Calu3 (cell line): ENCODE data around the gene BBOX1. TPM values are rescaled to one million over a fixed set of nuclear protein-coding genes. Genes with fewer than 3 reads are reported as not detected.
"Not testable (repeated sequence)": the region's sequence is repeated elsewhere in the genome, so short reads cannot be mapped to it uniquely, and the experiment has no call there.

ENCODE experiments used
- BruUV-seq: library from RNA; stranded (reverse); fragments of 400-500 nt; replicated peaks from 2 replicates; lab custom pipeline; 2021; lab: Mats Ljungman, UMichigan
- CTCF ChIA-PET: fragments of 300-600 bp; sonication (Branson Sonifier 250); formaldehyde crosslinking; loops from one replicate; lab custom pipeline; 2022; ENCODE audit warnings: antibody characterized with exemption; lab: Charles Lee
- DNase-seq: peaks from one replicate; pipeline ENCODE4 v3.0.0; 2022
- H3K27ac Mint-ChIP-seq: one replicate; pipeline ENCODE4 v1.8.0; 2022; ENCODE audit warnings: mixed read lengths; ENCODE audit not compliant: unreplicated experiment
- H3K27me3 Mint-ChIP-seq: one replicate; pipeline ENCODE4 v1.8.0; 2022; ENCODE audit warnings: mixed read lengths; ENCODE audit not compliant: unreplicated experiment
- H3K36me3 Mint-ChIP-seq: one replicate; pipeline ENCODE4 v1.8.0; 2022; ENCODE audit warnings: mild to moderate bottlenecking, moderate library complexity, mixed read lengths; ENCODE audit not compliant: insufficient read depth, unreplicated experiment
- H3K4me1 Mint-ChIP-seq: one replicate; pipeline ENCODE4 v1.8.0; 2022; ENCODE audit warnings: mild to moderate bottlenecking, low read depth, mixed read lengths; ENCODE audit not compliant: unreplicated experiment
- H3K4me3 Mint-ChIP-seq: one replicate; pipeline ENCODE4 v1.8.0; 2022; ENCODE audit warnings: mild to moderate bottlenecking, low read depth, moderate library complexity, mixed read lengths; ENCODE audit not compliant: unreplicated experiment
- H3K9me3 Mint-ChIP-seq: one replicate; pipeline ENCODE4 v1.8.0; 2022; ENCODE audit warnings: low read depth, mixed read lengths; ENCODE audit not compliant: unreplicated experiment
- CTCF ChIP-seq: fragments of 200-600 bp; IDR thresholded peaks from one replicate; pipeline ENCODE4 v1.8.0; 2022; ENCODE audit warnings: antibody characterized with exemption; ENCODE audit not compliant: unreplicated experiment
- intact Hi-C: fragments of 100-400 bp; cut with micrococcal nuclease; formaldehyde crosslinking; loops from one replicate; pipeline ENCODE4 v1.10.0; 2022; ENCODE audit not compliant: unreplicated experiment
- total RNA-seq: library from RNA; stranded (reverse); gene quantifications from 2 replicates; pipeline ENCODE4 v1.2.3, GENCODE V29; 2022

BBOX1 gene
- total RNA-seq, 1 experiment from 2014 or later: not detected

- BruUV-seq: no TSS peak
- intact Hi-C loops: no loop called here
- H3K4me1 Mint-ChIP-seq: no peaks in the 10 kb centered on the region
Observed at GRCh38 chr11:27122001-27122400, 81.4 kb downstream of the BBOX1 start.

GRCh38 chr11:27124514-27125264 lies 84.1 kb downstream of the BBOX1 start:
- CTCF ChIA-PET: no interaction called here
- Mint-ChIP-seq H3K27me3 (peaks cover 16% of the 10 kb centered on the region), H3K36me3 (no peaks in the 10 kb centered on the region), H3K4me1 (no peaks in the 10 kb centered on the region), H3K4me3 (no peak overlapping the region), H3K9me3 (no peaks in the 10 kb centered on the region), H3K27ac (no peak overlapping the region)
- no peak for TF ChIP-seq CTCF
- intact Hi-C loops: loop anchor here (1.0 kb wide), 1 partner anchor 370 kb away; no protein-coding TSS in a partner anchor
- BruUV-seq: no TSS peak
- no peak for DNase-seq

More at GRCh38 chr11:27122001-27122400, 81.4 kb downstream of the BBOX1 start:
- Mint-ChIP-seq H3K4me3 (no peak overlapping the region), H3K9me3 (no peaks in the 10 kb centered on the region), H3K27ac (no peak overlapping the region), H3K27me3 (no peaks in the 10 kb centered on the region), H3K36me3 (no peaks in the 10 kb centered on the region)
- no peak for DNase-seq
- CTCF ChIA-PET: no interaction called here
- no peak for TF ChIP-seq CTCF

- Mint-ChIP-seq H3K4me3 (no peak overlapping the region), H3K36me3 (no peaks in the 10 kb centered on the region), H3K27me3 (peaks cover 27% of the 10 kb centered on the region), H3K4me1 (no peaks in the 10 kb centered on the region), H3K9me3 (no peaks in the 10 kb centered on the region), H3K27ac (no peak overlapping the region)
- no TSS peak for BruUV-seq
- DNase-seq: no peak
- TF ChIP-seq CTCF: no peak
- intact Hi-C loops: no loop called here
- CTCF ChIA-PET: interaction anchor here (0.8 kb wide), 1 partner anchor 183 kb away, joined by 3 read pairs; no protein-coding TSS in a partner anchor
Observed at GRCh38 chr11:27129686-27130085, 89.1 kb downstream of the BBOX1 start.

GRCh38 chr11:27130806-27131205 lies 90.2 kb downstream of the BBOX1 start:
- Mint-ChIP-seq H3K36me3 (no peaks in the 10 kb centered on the region), H3K9me3 (no peaks in the 10 kb centered on the region)
- no TSS peak for BruUV-seq

GRCh38 chr11:27135924-27136329 lies 95.3 kb downstream of the BBOX1 start:
- H3K4me1 Mint-ChIP-seq: peaks cover 11% of the 10 kb centered on the region
- BruUV-seq, intact Hi-C loops, H3K27ac Mint-ChIP-seq, CTCF ChIA-PET, H3K36me3 Mint-ChIP-seq, H3K9me3 Mint-ChIP-seq, H3K27me3 Mint-ChIP-seq: not testable (repeated sequence)
- peak; percentile 25 for DNase-seq
- H3K4me3 Mint-ChIP-seq: peak overlapping the region; percentile 36

More at GRCh38 chr11:27130806-27131205, 90.2 kb downstream of the BBOX1 start:
- no peak for DNase-seq
- Mint-ChIP-seq H3K4me3 (no peak overlapping the region), H3K4me1 (peaks cover 4% of the 10 kb centered on the region), H3K27me3 (peaks cover 27% of the 10 kb centered on the region), H3K27ac (no peak overlapping the region)
- CTCF ChIA-PET: no interaction called here
- intact Hi-C loops: no loop called here
- TF ChIP-seq CTCF: no peak
